ENCODE results near the gene ZNF804A.

Gene ZNF804A

DNA sequence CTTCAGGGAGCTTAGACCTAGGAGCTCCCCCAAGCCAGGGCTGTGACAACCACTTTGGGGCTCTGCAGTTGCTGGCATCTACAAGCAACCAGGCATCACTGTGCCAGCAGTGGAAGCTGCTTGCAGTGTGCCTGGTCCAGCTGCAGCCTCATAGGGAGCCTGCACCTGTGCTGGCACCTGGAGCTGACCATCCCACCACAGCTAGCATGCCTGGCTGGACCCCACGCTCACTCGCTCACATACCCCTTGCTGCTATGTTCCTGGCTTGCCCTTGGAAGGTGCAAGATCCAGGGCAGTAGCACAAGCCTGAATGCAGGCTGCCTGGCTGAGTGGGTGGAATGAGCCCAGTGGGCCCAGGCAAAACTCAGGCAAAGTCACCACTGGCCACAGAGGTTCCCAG, 82.5 kb downstream of the ZNF804A start:
- Histone ChIP-seq H3K79me2 (ENCODE audit: control insufficient read depth, low read length) (no peaks in the 10 kb centered on the region), H3K27ac (ENCODE audit: low read depth, low read length) (no peak overlapping the region), H3K4me1 (ENCODE audit: control insufficient read depth, low read length) (no peaks in the 10 kb centered on the region), H3K36me3 (ENCODE audit: control insufficient read depth, low read length) (no peaks in the 10 kb centered on the region), H4K20me1 (ENCODE audit: control insufficient read depth, insufficient read depth, low read depth, low read length) (no peaks in the 10 kb centered on the region), H3F3A (ENCODE audit: control insufficient read depth, insufficient read depth) (no peaks in the 10 kb centered on the region), H3K27me3 (ENCODE audit: control insufficient read depth, low read length) (no peaks in the 10 kb centered on the region), H3K9me2 (replicated peaks; ENCODE audit: control insufficient read depth, low read length) (no peaks in the 10 kb centered on the region), H3K4me2 (ENCODE audit: low read length) (no peak overlapping the region), H3K9me3 (ENCODE audit: control insufficient read depth, insufficient read depth, low read length) (peaks cover 13% of the 10 kb centered on the region; the same call in 1 of the 2 replicates), H3K4me3 (ENCODE audit: low read length) (no peak overlapping the region)
- TF ChIP-seq, protein P1, sequence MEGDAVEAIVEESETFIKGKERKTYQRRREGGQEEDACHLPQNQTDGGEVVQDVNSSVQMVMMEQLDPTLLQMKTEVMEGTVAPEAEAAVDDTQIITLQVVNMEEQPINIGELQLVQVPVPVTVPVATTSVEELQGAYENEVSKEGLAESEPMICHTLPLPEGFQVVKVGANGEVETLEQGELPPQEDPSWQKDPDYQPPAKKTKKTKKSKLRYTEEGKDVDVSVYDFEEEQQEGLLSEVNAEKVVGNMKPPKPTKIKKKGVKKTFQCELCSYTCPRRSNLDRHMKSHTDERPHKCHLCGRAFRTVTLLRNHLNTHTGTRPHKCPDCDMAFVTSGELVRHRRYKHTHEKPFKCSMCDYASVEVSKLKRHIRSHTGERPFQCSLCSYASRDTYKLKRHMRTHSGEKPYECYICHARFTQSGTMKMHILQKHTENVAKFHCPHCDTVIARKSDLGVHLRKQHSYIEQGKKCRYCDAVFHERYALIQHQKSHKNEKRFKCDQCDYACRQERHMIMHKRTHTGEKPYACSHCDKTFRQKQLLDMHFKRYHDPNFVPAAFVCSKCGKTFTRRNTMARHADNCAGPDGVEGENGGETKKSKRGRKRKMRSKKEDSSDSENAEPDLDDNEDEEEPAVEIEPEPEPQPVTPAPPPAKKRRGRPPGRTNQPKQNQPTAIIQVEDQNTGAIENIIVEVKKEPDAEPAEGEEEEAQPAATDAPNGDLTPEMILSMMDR (IDR thresholded peaks at IDR 0.05; ENCODE audit: low read depth, low read length, poor library complexity, severe bottlenecking): no peak
- no peak for TF ChIP-seq EZH2phosphoT487 (IDR thresholded peaks at IDR 0.05; ENCODE audit: borderline replicate concordance, low read length)

DNA sequence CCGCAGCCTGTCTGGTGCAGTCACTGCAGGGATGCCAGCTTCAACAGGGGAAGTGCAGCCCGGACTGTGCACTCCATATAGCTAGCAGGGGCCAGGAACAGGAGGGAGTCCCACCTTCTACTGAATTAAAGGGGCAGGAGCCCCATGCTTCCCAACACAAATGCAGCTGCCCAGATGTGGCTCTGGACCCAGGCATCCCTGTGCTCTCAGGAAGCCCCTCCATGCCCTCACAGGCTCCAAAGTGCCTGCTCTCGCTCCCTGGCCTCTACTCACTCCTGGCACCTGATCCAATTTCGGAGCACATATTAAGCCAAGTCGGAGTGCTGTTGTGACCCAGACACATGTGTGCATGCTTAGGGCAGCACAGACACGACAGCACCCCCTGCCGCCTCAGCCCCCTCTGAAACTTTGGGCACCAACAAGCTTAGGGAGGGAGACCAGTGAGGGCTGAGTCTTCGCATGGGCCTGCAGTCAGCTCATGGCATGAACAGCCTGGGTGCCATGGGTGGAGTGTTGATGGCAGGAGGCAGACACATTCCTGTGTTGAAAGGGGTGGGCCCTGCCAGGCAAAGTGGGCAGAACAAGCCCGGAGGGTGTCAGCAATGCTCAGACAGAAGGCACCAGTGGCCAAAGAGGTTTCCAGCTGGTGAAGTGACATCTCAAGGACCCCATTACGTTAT, 83.5 kb downstream of the ZNF804A start:
- H3F3A ChIP-seq (ENCODE audit: control insufficient read depth, insufficient read depth): no peaks in the 10 kb centered on the region
- no peaks in the 10 kb centered on the region for H3K36me3 ChIP-seq (ENCODE audit: control insufficient read depth, low read length)
- H3K79me2 ChIP-seq (ENCODE audit: control insufficient read depth, low read length): no peaks in the 10 kb centered on the region

GRCh38 chr2:184683911-184684310, 85.6 kb downstream of the ZNF804A start:
- no peak for TF ChIP-seq EZH2phosphoT487 (IDR thresholded peaks at IDR 0.05; ENCODE audit: borderline replicate concordance, low read length)
- TF ChIP-seq, protein P1 (IDR thresholded peaks at IDR 0.05; ENCODE audit: low read depth, low read length, poor library complexity, severe bottlenecking): no peak
- Histone ChIP-seq H3K9me3 (ENCODE audit: control insufficient read depth, insufficient read depth, low read length) (peaks cover 13% of the 10 kb centered on the region; the same call in 1 of the 2 replicates), H3K4me3 (ENCODE audit: low read length) (no peak overlapping the region)

More for the DNA sequence above, 83.5 kb downstream of the ZNF804A start:
- no peak overlapping the region for H3K27ac ChIP-seq (ENCODE audit: low read depth, low read length)
- no peaks in the 10 kb centered on the region for H4K20me1 ChIP-seq (ENCODE audit: control insufficient read depth, insufficient read depth, low read depth, low read length)
- TF ChIP-seq EZH2phosphoT487 (IDR thresholded peaks at IDR 0.05; ENCODE audit: borderline replicate concordance, low read length): no peak
- TF ChIP-seq, protein P1 (IDR thresholded peaks at IDR 0.05; ENCODE audit: low read depth, low read length, poor library complexity, severe bottlenecking): no peak
- H3K4me3 ChIP-seq (ENCODE audit: low read length): no peak overlapping the region
- no peaks in the 10 kb centered on the region for H3K27me3 ChIP-seq (ENCODE audit: control insufficient read depth, low read length)
- no peaks in the 10 kb centered on the region for H3K9me2 ChIP-seq (replicated peaks; ENCODE audit: control insufficient read depth, low read length)
- H3K4me1 ChIP-seq (ENCODE audit: control insufficient read depth, low read length): no peaks in the 10 kb centered on the region
- H3K4me2 ChIP-seq (ENCODE audit: low read length): no peak overlapping the region
- peaks cover 13% of the 10 kb centered on the region; the same call in 1 of the 2 replicates for H3K9me3 ChIP-seq (ENCODE audit: control insufficient read depth, insufficient read depth, low read length)

More at GRCh38 chr2:184683911-184684310, 85.6 kb downstream of the ZNF804A start:
- no peaks in the 10 kb centered on the region for H3K9me2 ChIP-seq (replicated peaks; ENCODE audit: control insufficient read depth, low read length)
- no peak overlapping the region for H3K4me2 ChIP-seq (ENCODE audit: low read length)
- no peaks in the 10 kb centered on the region for H3K27me3 ChIP-seq (ENCODE audit: control insufficient read depth, low read length)
- H3K27ac ChIP-seq (ENCODE audit: low read depth, low read length): no peak overlapping the region
- no peaks in the 10 kb centered on the region for H3F3A ChIP-seq (ENCODE audit: control insufficient read depth, insufficient read depth)
- no peaks in the 10 kb centered on the region for H4K20me1 ChIP-seq (ENCODE audit: control insufficient read depth, insufficient read depth, low read depth, low read length)
- H3K36me3 ChIP-seq (ENCODE audit: control insufficient read depth, low read length): no peaks in the 10 kb centered on the region
- H3K79me2 ChIP-seq (ENCODE audit: control insufficient read depth, low read length): no peaks in the 10 kb centered on the region
- no peaks in the 10 kb centered on the region for H3K4me1 ChIP-seq (ENCODE audit: control insufficient read depth, low read length)
